Measurements from ENCODE around the gene FNDC11.
"Not testable (repeated sequence)": the region's sequence is repeated elsewhere in the genome, so short reads cannot be mapped to it uniquely, and the experiment has no call there.

The FNDC11 gene

GRCh38 chr20:63555661-63556381 lies 1.9 kb downstream of the FNDC11 start:
- TF ChIP-seq CTCF (IDR thresholded peaks at IDR 0.05): no peak

GRCh38 chr20:63556873-63557478 lies 3.0 kb downstream of the FNDC11 start:
- Histone ChIP-seq H3K27me3 (peaks cover 48% of the 10 kb centered on the region), H3K9me3 (peaks cover 2% of the 10 kb centered on the region), H3K4me3 (ENCODE audit: low read depth in 1 of 2, low read length in 1 of 2) (no peak overlapping the region), H3K36me3 (peaks cover 65% of the 10 kb centered on the region), H3K4me1 (ENCODE audit: control insufficient read depth in 1 of 2, insufficient read depth in 1 of 2, low read depth in 1 of 2, low read length in 1 of 2) (peaks cover 9 to 17% of the 10 kb centered on the region in 2 experiments), H3K27ac (no peak overlapping the region)
- TF ChIP-seq CTCF (IDR thresholded peaks at IDR 0.05): no peak

More at GRCh38 chr20:63555661-63556381, 1.9 kb downstream of the FNDC11 start:
- H3K9me3 ChIP-seq: peaks cover 2% of the 10 kb centered on the region
- H3K27me3 ChIP-seq: peaks cover 60% of the 10 kb centered on the region
- H3K4me3 ChIP-seq (ENCODE audit: low read depth in 1 of 2, low read length in 1 of 2): no peak overlapping the region
- peaks cover 53% of the 10 kb centered on the region for H3K36me3 ChIP-seq
- H3K4me1 ChIP-seq (ENCODE audit: control insufficient read depth in 1 of 2, insufficient read depth in 1 of 2, low read depth in 1 of 2, low read length in 1 of 2): peaks cover 9 to 17% of the 10 kb centered on the region in 2 experiments
- no peak overlapping the region for H3K27ac ChIP-seq

GRCh38 chr20:63557481-63557891 lies 3.5 kb downstream of the FNDC11 start:
- Histone ChIP-seq H3K36me3 (peaks cover 70% of the 10 kb centered on the region), H3K4me3 (ENCODE audit: low read depth in 1 of 2, low read length in 1 of 2) (no peak overlapping the region), H3K27ac (no peak overlapping the region), H3K4me1 (ENCODE audit: control insufficient read depth in 1 of 2, insufficient read depth in 1 of 2, low read depth in 1 of 2, low read length in 1 of 2) (peaks cover 9 to 17% of the 10 kb centered on the region in 2 experiments), H3K27me3 (peaks cover 43% of the 10 kb centered on the region), H3K9me3 (peaks cover 2% of the 10 kb centered on the region)
- TF ChIP-seq CTCF (IDR thresholded peaks at IDR 0.05): no peak

DNA sequence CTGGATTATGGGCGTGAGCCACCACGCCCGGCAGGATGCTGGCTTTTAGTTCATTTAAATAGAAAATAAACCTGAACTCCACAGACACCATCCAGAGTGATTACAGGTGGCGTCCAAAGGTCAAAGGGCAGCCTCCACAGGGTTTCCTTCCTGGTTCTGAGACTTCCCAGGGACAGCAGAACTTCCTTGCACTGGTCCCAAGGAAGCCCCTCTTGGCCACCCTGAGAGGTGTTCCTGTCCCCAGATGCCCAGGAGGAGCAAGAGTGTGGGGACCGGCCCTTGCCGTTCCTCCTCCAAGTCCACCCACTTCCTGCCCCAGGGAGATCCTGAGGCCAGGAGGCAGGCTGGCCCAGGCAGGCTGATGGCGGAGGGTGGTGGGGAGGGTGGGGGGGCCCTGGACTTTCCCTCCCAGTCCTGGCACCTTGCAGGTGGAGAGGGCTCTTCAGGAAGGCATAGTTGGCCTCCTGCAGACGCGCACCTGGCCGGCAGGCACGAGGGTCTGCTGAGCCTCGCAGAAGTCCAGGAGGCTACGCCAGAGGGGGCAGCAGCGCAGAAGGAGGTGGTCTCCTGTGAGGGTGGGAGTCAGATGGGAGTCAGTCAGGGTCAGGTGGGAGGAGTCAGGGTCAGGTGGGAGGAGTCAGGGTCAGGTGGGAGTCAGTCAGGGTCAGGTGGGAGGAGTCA lies 5.0 kb downstream of the FNDC11 start:
- Histone ChIP-seq H3K4me3 (ENCODE audit: low read depth in 1 of 2, low read length in 1 of 2) (no peak overlapping the region), H3K9me3 (peaks cover 2% of the 10 kb centered on the region), H3K27ac (no peak overlapping the region), H3K27me3 (peaks cover 28% of the 10 kb centered on the region), H3K36me3 (peaks cover 84% of the 10 kb centered on the region), H3K4me1 (ENCODE audit: control insufficient read depth in 1 of 2, insufficient read depth in 1 of 2, low read depth in 1 of 2, low read length in 1 of 2) (peaks cover 5 to 6% of the 10 kb centered on the region in 2 experiments)
- TF ChIP-seq CTCF (IDR thresholded peaks at IDR 0.05): no peak

GRCh38 chr20:63559485-63560332 lies 5.8 kb downstream of the FNDC11 start:
- peaks cover 21% of the 10 kb centered on the region for H3K27me3 ChIP-seq
- peaks cover 92% of the 10 kb centered on the region for H3K36me3 ChIP-seq
- not testable (repeated sequence) for H3K9me3 ChIP-seq; H3K4me1 ChIP-seq (ENCODE audit: control insufficient read depth in 1 of 2, insufficient read depth in 1 of 2, low read depth in 1 of 2, low read length in 1 of 2); H3K27ac ChIP-seq; H3K4me3 ChIP-seq (ENCODE audit: low read depth in 1 of 2, low read length in 1 of 2)

Data from neutrophil (primary cell).